Liver (tissue), 3 donors: Measurements from ENCODE around the gene OXNAD1.

Source experiments
- CTCF ChIP-seq: fragments of 150-350 bp; IDR thresholded peaks from 2 replicates; pipeline ENCODE4 v1.5.1; 2017; ENCODE audit warnings: improper control_type of control experiment, low read depth, low read length; ENCODE audit not compliant: missing input control
- MAX ChIP-seq: IDR thresholded peaks from 2 replicates; pipeline ENCODE4 v1.6.1; 2016; ENCODE audit warnings: antibody characterized with exemption
- RAD21 ChIP-seq, 2 donors: IDR thresholded peaks; 2 replicates each; pipeline ENCODE4 v1.6.1; 2016; ENCODE audit warnings: antibody characterized with exemption in 2 of 2, mild to moderate bottlenecking in 2 of 2
- REST ChIP-seq: IDR thresholded peaks from 2 replicates; pipeline ENCODE4 v1.6.1; 2016; ENCODE audit warnings: antibody characterized with exemption, mild to moderate bottlenecking
- SP1 ChIP-seq: IDR thresholded peaks from 2 replicates; pipeline ENCODE4 v1.6.1; 2018; ENCODE audit warnings: antibody characterized with exemption, mild to moderate bottlenecking
- YY1 ChIP-seq: IDR thresholded peaks from 2 replicates; pipeline ENCODE4 v1.6.1; 2016; ENCODE audit warnings: antibody characterized with exemption, mild to moderate bottlenecking
- donor health status: healthy.
- donor health status: healthy.

GRCh38 chr3:16255726-16256125 is 9.3 kb upstream of the OXNAD1 start:
- TF ChIP-seq MAX, result no peak
- TF ChIP-seq CTCF, result no peak
- TF ChIP-seq YY1, result no peak
- no peak for TF ChIP-seq RAD21 (IDR thresholded peaks at IDR 0.05)
- no peak for TF ChIP-seq REST
- TF ChIP-seq SP1, result no peak
